Sigmoid colon (tissue), 3 donors: ENCODE data around the gene IFT20.

Experiments used
- POLR2A ChIP-seq, 2 donors: fragments of 450-650 bp; IDR thresholded peaks; one replicate each; pipeline ENCODE4 v1.6.1; 2016; ENCODE audit warnings: antibody characterized with exemption in 2 of 2, mild to moderate bottlenecking in 2 of 2, moderate library complexity in 2 of 2
- TF ChIP-seq, protein P1 (sequence below), 4 experiments: fragments of 450-650 bp in 3 of 4; fragments of 200-600 bp in 1 of 4; IDR thresholded peaks; one replicate each; pipeline ENCODE4 v1.5.1; 2016 to 2019; ENCODE audit warnings: antibody characterized with exemption in 4 of 4, mild to moderate bottlenecking in 3 of 4, moderate library complexity in 2 of 4

DNA sequence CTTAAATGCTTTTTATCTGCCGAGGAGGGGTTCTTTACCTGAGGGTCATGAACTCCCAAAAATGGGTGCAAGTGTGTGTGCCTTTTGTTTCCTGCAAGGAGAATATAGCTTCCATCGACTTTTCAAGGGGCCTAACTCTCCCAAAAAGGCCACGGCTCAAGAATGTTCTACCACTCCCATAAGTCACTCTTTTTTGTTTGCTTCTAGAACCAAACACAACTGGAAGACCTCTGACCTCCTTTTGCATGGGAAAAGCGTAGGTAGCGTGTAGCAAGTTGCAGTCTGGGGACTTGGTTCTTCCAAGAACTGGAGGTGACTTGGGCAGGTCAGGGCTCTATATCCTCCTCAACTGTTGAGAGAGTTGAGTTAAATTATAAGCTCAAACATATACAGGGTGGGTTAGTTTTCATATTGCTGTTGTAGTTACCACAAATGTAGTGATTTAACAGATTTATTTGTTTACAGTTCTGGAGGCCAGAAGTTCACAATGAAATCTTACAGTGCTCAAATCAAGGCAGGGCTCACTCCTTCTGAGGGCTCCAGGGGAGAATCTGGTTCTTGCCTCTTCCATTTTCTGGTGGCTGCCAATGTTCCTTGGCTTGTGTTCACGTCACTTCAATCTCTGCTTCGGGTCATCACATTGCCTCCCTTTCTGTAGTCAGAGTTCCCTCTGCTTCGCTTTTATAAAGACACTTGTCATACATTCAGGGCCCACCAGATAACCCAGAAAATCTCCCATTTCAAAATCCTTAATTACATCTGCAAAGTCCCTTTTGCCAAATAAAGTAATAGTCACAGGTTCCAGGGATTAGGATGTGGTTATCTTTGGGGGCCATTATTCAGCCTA, 14.8 kb downstream of the IFT20 start:
- TF ChIP-seq, protein P1, sequence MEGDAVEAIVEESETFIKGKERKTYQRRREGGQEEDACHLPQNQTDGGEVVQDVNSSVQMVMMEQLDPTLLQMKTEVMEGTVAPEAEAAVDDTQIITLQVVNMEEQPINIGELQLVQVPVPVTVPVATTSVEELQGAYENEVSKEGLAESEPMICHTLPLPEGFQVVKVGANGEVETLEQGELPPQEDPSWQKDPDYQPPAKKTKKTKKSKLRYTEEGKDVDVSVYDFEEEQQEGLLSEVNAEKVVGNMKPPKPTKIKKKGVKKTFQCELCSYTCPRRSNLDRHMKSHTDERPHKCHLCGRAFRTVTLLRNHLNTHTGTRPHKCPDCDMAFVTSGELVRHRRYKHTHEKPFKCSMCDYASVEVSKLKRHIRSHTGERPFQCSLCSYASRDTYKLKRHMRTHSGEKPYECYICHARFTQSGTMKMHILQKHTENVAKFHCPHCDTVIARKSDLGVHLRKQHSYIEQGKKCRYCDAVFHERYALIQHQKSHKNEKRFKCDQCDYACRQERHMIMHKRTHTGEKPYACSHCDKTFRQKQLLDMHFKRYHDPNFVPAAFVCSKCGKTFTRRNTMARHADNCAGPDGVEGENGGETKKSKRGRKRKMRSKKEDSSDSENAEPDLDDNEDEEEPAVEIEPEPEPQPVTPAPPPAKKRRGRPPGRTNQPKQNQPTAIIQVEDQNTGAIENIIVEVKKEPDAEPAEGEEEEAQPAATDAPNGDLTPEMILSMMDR (IDR thresholded peaks at IDR 0.05) = no peak
- TF ChIP-seq POLR2A (IDR thresholded peaks at IDR 0.05) = no peak
